ENCODE measurements around the gene CUTC. TPM values are rescaled to one million over a fixed set of nuclear protein-coding genes. Genes with fewer than 3 reads are reported as not detected.

The CUTC gene
- polyA plus RNA-seq, 1 of the 3 experiments (the other 2 are of a cell fraction), result 19.4 TPM

DNA sequence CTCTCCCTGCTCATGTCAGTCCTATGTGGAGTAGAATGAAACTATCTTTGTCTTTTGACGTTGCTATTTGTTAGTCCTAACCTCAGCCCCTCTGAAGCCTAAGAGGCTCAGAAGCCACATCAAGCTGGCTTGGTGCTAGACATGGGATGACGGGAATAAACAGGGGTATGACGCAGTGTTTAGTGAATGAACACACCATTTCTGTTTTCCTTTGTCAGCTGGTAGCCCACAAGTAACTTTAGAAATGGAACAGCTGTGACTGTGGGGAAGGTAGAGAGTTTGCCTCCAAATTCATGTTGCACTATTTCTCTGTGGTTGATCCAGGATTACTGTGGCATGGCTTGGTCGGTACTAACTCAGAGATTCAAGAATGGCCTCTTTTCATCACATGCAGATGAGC lies 31.4 kb upstream of the CUTC start:
- no peak overlapping the region for H3K9ac ChIP-seq
- no peak overlapping the region for H3K4me3 ChIP-seq (ENCODE audit: low read depth in 2 of 2, low read length in 1 of 2)
- H3K79me2 ChIP-seq (ENCODE audit: insufficient read depth), result no peaks in the 10 kb centered on the region; the same call in 1 of the 2 replicates
- no peaks in the 10 kb centered on the region for H3K9me2 ChIP-seq
- H3K27ac ChIP-seq (ENCODE audit: low read depth in 2 of 2, low read length in 1 of 2), result no peak overlapping the region
- WGBS (ENCODE audit: low lambda C conversion rate), result 94% methylated on average over 4 of the region's 4 CpGs
- H3K4me2 ChIP-seq, result no peak overlapping the region
- no peaks in the 10 kb centered on the region for H3K9me3 ChIP-seq
- no peaks in the 10 kb centered on the region for H3K27me3 ChIP-seq (ENCODE audit: insufficient read depth)
- H3K4me1 ChIP-seq (ENCODE audit: control insufficient read depth in 1 of 2, insufficient read depth in 2 of 2, low read depth in 1 of 2, low read length in 1 of 2), result no peaks in the 10 kb centered on the region; a peak in 1 of 4 replicates
- H3K36me3 ChIP-seq (replicated peaks in 1 of 2; ENCODE audit: control insufficient read depth in 1 of 2, insufficient read depth in 2 of 2, low read length in 1 of 2), result peaks cover 77 to 78% of the 10 kb centered on the region in 2 experiments
- no peak for DNase-seq
- CTCF ChIA-PET, result interaction anchor here (0.7 to 2.6 kb wide), 2 partner anchors 11 to 885 kb away, joined by 3 to 14 read pairs; no protein-coding TSS in a partner anchor
- TF ChIP-seq GATA2 (CRISPR knock-in tag; IDR thresholded peaks at IDR 0.05) (no peak), ELF1 (IDR thresholded peaks at IDR 0.05) (no peak), NRF1 (IDR thresholded peaks at IDR 0.05; ENCODE audit: low read depth, low read length) (no peak), RXRA (IDR thresholded peaks at IDR 0.05; ENCODE audit: borderline replicate concordance, low read depth) (no peak), FOXJ3 (CRISPR knock-in tag; IDR thresholded peaks at IDR 0.05) (no peak), MEF2A (IDR thresholded peaks at IDR 0.05; ENCODE audit: borderline replicate concordance, low read depth) (no peak), MXI1 (IDR thresholded peaks at IDR 0.05; ENCODE audit: low read depth, low read length) (no peak), POLR2AphosphoS5 (IDR thresholded peaks at IDR 0.05; ENCODE audit: low read depth, low read length) (no peak), TEAD4 (IDR thresholded peaks at IDR 0.05; ENCODE audit: borderline replicate concordance, insufficient read depth) (no peak), CHD2 (IDR thresholded peaks at IDR 0.05; ENCODE audit: low read length, partially characterized antibody) (no peak), NFIC (IDR thresholded peaks at IDR 0.05; ENCODE audit: borderline replicate concordance) (no peak), FOXM1 (IDR thresholded peaks at IDR 0.05; ENCODE audit: low read depth) (no peak)
- TF ChIP-seq, protein P1, sequence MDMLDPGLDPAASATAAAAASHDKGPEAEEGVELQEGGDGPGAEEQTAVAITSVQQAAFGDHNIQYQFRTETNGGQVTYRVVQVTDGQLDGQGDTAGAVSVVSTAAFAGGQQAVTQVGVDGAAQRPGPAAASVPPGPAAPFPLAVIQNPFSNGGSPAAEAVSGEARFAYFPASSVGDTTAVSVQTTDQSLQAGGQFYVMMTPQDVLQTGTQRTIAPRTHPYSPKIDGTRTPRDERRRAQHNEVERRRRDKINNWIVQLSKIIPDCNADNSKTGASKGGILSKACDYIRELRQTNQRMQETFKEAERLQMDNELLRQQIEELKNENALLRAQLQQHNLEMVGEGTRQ (IDR thresholded peaks at IDR 0.05; ENCODE audit: borderline replicate concordance, low read depth, low read length), result no peak
- TF ChIP-seq, protein P2, sequence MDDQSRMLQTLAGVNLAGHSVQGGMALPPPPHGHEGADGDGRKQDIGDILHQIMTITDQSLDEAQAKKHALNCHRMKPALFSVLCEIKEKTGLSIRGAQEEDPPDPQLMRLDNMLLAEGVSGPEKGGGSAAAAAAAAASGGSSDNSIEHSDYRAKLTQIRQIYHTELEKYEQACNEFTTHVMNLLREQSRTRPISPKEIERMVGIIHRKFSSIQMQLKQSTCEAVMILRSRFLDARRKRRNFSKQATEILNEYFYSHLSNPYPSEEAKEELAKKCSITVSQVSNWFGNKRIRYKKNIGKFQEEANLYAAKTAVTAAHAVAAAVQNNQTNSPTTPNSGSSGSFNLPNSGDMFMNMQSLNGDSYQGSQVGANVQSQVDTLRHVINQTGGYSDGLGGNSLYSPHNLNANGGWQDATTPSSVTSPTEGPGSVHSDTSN (IDR thresholded peaks at IDR 0.05), result no peak
- TF ChIP-seq, protein P3, sequence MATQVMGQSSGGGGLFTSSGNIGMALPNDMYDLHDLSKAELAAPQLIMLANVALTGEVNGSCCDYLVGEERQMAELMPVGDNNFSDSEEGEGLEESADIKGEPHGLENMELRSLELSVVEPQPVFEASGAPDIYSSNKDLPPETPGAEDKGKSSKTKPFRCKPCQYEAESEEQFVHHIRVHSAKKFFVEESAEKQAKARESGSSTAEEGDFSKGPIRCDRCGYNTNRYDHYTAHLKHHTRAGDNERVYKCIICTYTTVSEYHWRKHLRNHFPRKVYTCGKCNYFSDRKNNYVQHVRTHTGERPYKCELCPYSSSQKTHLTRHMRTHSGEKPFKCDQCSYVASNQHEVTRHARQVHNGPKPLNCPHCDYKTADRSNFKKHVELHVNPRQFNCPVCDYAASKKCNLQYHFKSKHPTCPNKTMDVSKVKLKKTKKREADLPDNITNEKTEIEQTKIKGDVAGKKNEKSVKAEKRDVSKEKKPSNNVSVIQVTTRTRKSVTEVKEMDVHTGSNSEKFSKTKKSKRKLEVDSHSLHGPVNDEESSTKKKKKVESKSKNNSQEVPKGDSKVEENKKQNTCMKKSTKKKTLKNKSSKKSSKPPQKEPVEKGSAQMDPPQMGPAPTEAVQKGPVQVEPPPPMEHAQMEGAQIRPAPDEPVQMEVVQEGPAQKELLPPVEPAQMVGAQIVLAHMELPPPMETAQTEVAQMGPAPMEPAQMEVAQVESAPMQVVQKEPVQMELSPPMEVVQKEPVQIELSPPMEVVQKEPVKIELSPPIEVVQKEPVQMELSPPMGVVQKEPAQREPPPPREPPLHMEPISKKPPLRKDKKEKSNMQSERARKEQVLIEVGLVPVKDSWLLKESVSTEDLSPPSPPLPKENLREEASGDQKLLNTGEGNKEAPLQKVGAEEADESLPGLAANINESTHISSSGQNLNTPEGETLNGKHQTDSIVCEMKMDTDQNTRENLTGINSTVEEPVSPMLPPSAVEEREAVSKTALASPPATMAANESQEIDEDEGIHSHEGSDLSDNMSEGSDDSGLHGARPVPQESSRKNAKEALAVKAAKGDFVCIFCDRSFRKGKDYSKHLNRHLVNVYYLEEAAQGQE (IDR thresholded peaks at IDR 0.05; ENCODE audit: low read depth, low read length), result no peak
- H4K20me1 ChIP-seq (ENCODE audit: insufficient read depth), result no peaks in the 10 kb centered on the region
- no peak overlapping the region for H2AFZ ChIP-seq (ENCODE audit: low read depth)
- peaks cover 4% of the 10 kb centered on the region for H3F3A ChIP-seq (replicated peaks; ENCODE audit: insufficient read depth)
- POLR2A ChIA-PET, result no interaction called here

Data from SK-N-SH (cell line).